Suprapubic skin (tissue), 4 donors: ENCODE data around the gene FCER2. TPM values are rescaled to one million over a fixed set of nuclear protein-coding genes. Genes with fewer than 3 reads are reported as not detected.
"Not testable (repeated sequence)": the region's sequence is repeated elsewhere in the genome, so short reads cannot be mapped to it uniquely, and the experiment has no call there.

Source experiments
- DNase-seq, 2 donors: peaks; one replicate each; pipeline ENCODE4 v3.0.0-alpha.2; 2019; ENCODE audit warnings: low spot score in 2 of 2
- H3K27ac ChIP-seq: fragments of 200-600 bp; sonication (generic); one replicate; pipeline ENCODE4 v1.5.1; 2019
- H3K27me3 ChIP-seq: fragments of 200-600 bp; sonication (generic); one replicate; pipeline ENCODE4 v1.5.1; 2019
- H3K36me3 ChIP-seq: fragments of 200-600 bp; sonication (generic); one replicate; pipeline ENCODE4 v1.5.1; 2019
- H3K4me1 ChIP-seq: fragments of 200-600 bp; sonication (generic); one replicate; pipeline ENCODE4 v1.5.1; 2019
- H3K4me3 ChIP-seq: fragments of 200-600 bp; sonication (generic); one replicate; pipeline ENCODE4 v1.5.1; 2019; ENCODE audit warnings: mild to moderate bottlenecking
- H3K9me3 ChIP-seq: fragments of 200-600 bp; sonication (generic); one replicate; pipeline ENCODE4 v1.5.1; 2019
- EP300 ChIP-seq: sonication (generic); formaldehyde crosslinking; IDR thresholded peaks from one replicate; pipeline ENCODE4 v1.6.1; 2017; ENCODE audit warnings: antibody characterized with exemption
- POLR2A ChIP-seq, 2 donors: fragments of 450-650 bp; IDR thresholded peaks; one replicate each; pipeline ENCODE4 v1.6.1; 2017; ENCODE audit warnings: antibody characterized with exemption in 2 of 2, mild to moderate bottlenecking in 2 of 2, moderate library complexity in 2 of 2
- POLR2AphosphoS5 ChIP-seq, 3 donors: sonication (generic); formaldehyde crosslinking; IDR thresholded peaks; one replicate each; pipeline ENCODE4 v1.6.1; 2017; ENCODE audit warnings: antibody characterized with exemption in 3 of 3
- WGBS: methylation state at CpG from one replicate; pipeline ENCODE4 v1.1.5; 2018; 5-methylcytosine and 5-hydroxymethylcytosine counted together
- total RNA-seq, 4 donors: library from RNA; depleted of rRNA; stranded (reverse); fragments of >200 nt; gene quantifications; one replicate each; pipeline ENCODE4 v1.1.0, GENCODE V29; 2016
- TF ChIP-seq, protein P1 (sequence below), 2 donors: fragments of 200-600 bp in 1 of 2; fragments of 450-650 bp in 1 of 2; sonication (generic) in 1 of 2; IDR thresholded peaks; one replicate each; pipeline ENCODE4 v1.5.1; 2016 to 2019; ENCODE audit warnings: antibody characterized with exemption in 2 of 2, mild to moderate bottlenecking in 1 of 2, moderate library complexity in 1 of 2

FCER2 gene
- total RNA-seq, 4 donors from 2014 or later: not detected

DNA sequence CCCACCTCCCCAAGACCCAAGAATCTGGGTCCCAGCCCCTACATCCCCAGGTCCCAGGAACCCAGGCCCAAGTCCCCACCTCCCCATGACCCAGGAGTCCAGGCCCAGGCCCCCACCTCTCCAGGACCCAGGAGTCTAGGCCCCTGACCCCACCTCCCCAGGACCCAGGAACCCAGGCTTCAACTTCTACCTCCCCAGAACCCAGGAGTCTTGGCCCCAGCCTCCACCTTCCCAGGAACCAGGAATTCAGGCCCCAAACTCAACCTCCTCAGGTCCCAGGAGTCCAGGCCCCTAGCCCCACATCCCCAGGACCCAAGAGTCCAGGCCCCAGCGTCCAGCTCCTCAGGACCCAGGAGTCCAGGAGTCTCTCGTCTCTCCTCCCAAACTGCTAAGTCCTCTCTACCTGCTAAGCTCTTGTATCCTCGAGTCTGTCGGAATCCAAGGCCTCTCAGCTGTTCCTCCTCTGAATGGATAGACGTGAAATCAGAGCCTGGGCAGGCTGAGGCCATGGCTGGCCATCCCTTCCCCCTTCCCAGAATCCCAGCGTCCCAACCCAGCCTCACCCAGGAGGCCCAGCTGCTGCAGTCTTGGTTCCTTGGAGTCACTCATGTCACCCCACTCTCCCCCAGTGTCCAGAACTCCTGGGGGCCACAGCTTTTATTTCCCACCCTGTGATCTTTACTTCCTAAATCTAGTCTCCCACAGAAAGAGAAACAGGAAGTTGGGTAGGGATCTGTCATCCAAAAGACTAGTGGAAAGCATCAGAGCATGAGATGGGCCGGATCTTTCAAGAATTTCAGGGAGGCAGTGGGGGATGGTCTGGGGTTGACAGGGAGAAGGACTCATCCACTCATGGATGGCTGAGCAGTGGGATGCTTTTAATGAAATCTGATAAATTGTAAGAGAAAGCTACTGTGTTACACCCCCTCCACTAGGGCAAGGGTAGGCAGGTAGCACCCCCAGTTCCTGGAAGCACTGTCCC, 45.3 kb upstream of the FCER2 start, which contains the start of gene CD209:
TSS of gene CD209 (minus strand) at position 632 of the 982 bp plus-strand sequence. CDS start at position 609, 23 bp downstream.
- no peak within 1 kb of the TSS for H3K4me3 ChIP-seq
- peaks cover 28% of the 10 kb centered on the region for H3K27me3 ChIP-seq
- H3K27ac ChIP-seq: no peak within 1 kb of the TSS
- no peaks in the 10 kb centered on the region for H3K36me3 ChIP-seq
- WGBS: 74% methylated on average over 7 of the region's 7 CpGs
- H3K4me1 ChIP-seq: no peaks in the 10 kb centered on the region
- H3K9me3 ChIP-seq: no peaks in the 10 kb centered on the region
- DNase-seq: no peak
- TF ChIP-seq, protein P1, sequence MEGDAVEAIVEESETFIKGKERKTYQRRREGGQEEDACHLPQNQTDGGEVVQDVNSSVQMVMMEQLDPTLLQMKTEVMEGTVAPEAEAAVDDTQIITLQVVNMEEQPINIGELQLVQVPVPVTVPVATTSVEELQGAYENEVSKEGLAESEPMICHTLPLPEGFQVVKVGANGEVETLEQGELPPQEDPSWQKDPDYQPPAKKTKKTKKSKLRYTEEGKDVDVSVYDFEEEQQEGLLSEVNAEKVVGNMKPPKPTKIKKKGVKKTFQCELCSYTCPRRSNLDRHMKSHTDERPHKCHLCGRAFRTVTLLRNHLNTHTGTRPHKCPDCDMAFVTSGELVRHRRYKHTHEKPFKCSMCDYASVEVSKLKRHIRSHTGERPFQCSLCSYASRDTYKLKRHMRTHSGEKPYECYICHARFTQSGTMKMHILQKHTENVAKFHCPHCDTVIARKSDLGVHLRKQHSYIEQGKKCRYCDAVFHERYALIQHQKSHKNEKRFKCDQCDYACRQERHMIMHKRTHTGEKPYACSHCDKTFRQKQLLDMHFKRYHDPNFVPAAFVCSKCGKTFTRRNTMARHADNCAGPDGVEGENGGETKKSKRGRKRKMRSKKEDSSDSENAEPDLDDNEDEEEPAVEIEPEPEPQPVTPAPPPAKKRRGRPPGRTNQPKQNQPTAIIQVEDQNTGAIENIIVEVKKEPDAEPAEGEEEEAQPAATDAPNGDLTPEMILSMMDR (IDR thresholded peaks at IDR 0.05): no peak
- TF ChIP-seq EP300: no peak
- TF ChIP-seq POLR2A (IDR thresholded peaks at IDR 0.05): no peak
- no peak for TF ChIP-seq POLR2AphosphoS5 (IDR thresholded peaks at IDR 0.05)

DNA sequence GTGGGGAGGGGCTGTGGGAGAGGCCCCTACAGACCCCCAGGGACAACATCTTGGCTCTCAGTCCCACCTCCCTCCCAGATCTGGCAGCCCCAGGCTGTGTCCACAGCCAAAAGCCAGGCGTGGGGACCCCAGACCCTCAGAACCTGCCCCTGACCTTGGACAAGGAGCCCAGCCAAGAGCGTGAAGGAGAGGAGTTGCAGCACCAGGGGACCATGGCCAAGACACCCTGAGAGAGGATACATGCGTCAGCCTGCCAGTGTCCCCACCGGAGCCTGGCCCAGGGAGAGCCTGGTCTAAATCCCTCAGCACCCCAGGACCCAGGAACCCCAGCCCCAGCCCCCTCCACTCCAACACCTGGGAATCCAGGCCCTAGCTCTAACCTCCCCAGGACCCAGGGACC, 44.4 kb upstream of the FCER2 start:
- peaks cover 32% of the 10 kb centered on the region for H3K27me3 ChIP-seq
- not testable (repeated sequence) for H3K4me3 ChIP-seq, DNase-seq, H3K4me1 ChIP-seq, H3K27ac ChIP-seq, H3K9me3 ChIP-seq, H3K36me3 ChIP-seq
- no CpG with 5 or more reads among the region's 4 CpGs for WGBS

DNA sequence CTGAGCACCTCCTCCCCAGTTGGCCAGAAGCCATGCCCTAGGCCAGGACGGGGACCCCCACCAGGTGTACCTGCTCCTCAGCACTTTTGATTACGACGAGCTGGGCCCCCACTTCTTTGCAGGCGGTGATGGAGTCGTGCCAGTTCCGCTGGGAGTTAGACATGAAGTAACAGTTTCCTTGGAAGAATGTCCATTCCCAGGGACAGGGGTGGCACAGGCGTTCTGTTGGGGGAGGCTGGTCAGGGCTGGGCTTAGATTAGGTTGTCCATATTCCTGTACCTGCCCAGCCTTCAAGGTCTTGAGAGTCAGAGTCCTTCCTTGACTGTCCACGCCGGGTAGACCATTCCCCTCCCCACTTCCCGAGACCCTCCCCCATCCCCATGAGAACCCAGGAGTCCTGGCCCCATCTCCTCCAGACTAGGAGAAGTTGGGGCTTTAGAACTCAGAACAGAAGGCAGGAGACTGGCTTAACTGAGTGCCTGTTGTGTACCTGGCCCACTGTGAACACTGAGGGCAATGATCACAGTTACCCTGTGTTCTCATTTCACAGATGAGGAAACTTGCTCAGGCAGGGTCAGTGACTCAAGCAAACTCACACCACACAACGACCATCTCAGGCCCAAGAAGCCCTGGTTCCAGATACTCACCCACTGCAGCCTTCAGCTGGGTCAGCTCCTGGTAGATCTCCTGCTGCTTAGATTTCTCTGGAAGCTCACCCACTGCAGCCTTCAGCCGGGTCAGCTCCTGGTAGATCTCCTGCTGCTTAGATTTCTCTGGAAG, 43.1 kb upstream of the FCER2 start:
- no peaks in the 10 kb centered on the region for H3K36me3 ChIP-seq
- WGBS: 81% methylated on average over 12 of the region's 12 CpGs
- no peak for DNase-seq
- H3K27me3 ChIP-seq: peaks cover 32% of the 10 kb centered on the region
- no peaks in the 10 kb centered on the region for H3K4me1 ChIP-seq
- no peaks in the 10 kb centered on the region for H3K9me3 ChIP-seq
- TF ChIP-seq POLR2A (IDR thresholded peaks at IDR 0.05): no peak
- TF ChIP-seq EP300: no peak
- TF ChIP-seq, protein P1 (IDR thresholded peaks at IDR 0.05): no peak
- no peak for TF ChIP-seq POLR2AphosphoS5 (IDR thresholded peaks at IDR 0.05)
- no peak overlapping the region for H3K4me3 ChIP-seq
- no peak overlapping the region for H3K27ac ChIP-seq

DNA sequence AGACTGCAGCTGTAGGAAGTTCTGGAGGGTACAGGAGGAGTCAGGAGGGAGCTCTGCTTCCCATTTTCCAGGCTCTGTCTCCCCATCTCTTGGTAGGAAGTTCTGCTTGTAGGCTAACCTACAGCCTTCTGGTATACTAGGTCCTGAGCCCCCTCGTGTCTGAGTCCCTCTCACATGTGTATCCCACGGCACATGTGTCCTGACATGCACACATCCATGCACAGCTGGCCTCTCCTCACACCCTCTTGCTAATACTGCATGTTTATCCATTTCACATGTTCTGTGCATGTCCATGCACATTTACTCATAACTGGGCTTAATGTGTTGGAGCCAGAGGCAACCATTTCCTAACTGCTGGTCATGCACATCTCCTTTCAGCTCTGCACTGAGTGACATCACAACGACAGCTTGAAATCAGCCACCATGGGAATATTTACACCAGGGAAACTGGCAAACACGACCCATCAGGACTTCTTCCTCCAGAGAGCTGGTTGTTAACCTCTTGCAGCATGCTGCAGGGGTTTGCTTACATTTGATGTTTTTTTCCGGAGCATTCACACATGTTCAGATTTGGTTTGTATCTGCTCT, 42.4 kb upstream of the FCER2 start:
- no peak overlapping the region for H3K4me3 ChIP-seq
- no peaks in the 10 kb centered on the region for H3K36me3 ChIP-seq
- H3K27me3 ChIP-seq: peaks cover 33% of the 10 kb centered on the region
- WGBS: 58% methylated on average over 5 of the region's 5 CpGs
- DNase-seq: no peak
- no peaks in the 10 kb centered on the region for H3K9me3 ChIP-seq
- H3K4me1 ChIP-seq: no peaks in the 10 kb centered on the region
- TF ChIP-seq, protein P1 (IDR thresholded peaks at IDR 0.05): no peak
- TF ChIP-seq POLR2A (IDR thresholded peaks at IDR 0.05) (no peak), EP300 (no peak), POLR2AphosphoS5 (IDR thresholded peaks at IDR 0.05) (no peak)
- no peak overlapping the region for H3K27ac ChIP-seq

DNA sequence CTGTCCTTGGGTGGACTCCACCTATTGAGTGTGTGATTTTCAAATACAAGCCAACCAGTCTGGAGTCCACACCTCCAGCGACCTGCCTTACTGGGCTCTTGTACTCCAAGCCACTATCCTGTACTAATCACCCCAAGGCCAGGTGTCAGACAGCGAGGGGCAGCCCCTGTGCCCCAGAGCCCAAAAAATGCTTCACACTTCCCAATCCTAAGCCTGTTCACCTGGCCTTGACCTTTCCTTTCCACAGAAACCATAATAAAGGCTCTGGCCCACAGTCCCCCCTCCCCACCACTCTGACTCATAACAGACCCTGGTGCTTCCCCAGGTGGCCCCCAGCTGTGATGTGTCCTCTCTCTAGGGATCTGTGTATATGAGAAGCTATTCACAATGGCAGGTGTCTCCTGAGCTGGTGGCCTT, 41.5 kb upstream of the FCER2 start:
- Histone ChIP-seq H3K27ac (no peak overlapping the region), H3K9me3 (no peaks in the 10 kb centered on the region), H3K4me3 (no peak overlapping the region), H3K36me3 (no peaks in the 10 kb centered on the region), H3K4me1 (no peaks in the 10 kb centered on the region), H3K27me3 (peaks cover 38% of the 10 kb centered on the region)
- no peak for DNase-seq
- 66% methylated on average over 2 of the region's 2 CpGs for WGBS
- no peak for TF ChIP-seq POLR2AphosphoS5 (IDR thresholded peaks at IDR 0.05)
- no peak for TF ChIP-seq EP300
- no peak for TF ChIP-seq POLR2A (IDR thresholded peaks at IDR 0.05)
- TF ChIP-seq, protein P1 (IDR thresholded peaks at IDR 0.05): no peak
